B cell (primary cell): ENCODE results near the gene TEX19. TPM values are rescaled to one million over a fixed set of nuclear protein-coding genes. Genes with fewer than 3 reads are reported as not detected.

Source experiments
- ATAC-seq: fragments of 200-7000 bp; cut with Tn5 transposase; one replicate; pipeline ENCODE4 v1.10.0; 2021; ENCODE audit warnings: low read depth, mild to moderate bottlenecking, moderate number of reproducible peaks, moderate library complexity
- CTCF ChIA-PET: fragments of 350-600 bp; sonication (Branson Sonifier 250); formaldehyde crosslinking; loops from one replicate; lab custom pipeline; 2021; ENCODE audit warnings: antibody characterized with exemption, inconsistent platforms; lab: Charles Lee
- POLR2A ChIA-PET: fragments of 350-600 bp; sonication (Branson Sonifier 250); formaldehyde crosslinking; loops from one replicate; lab custom pipeline; 2021; ENCODE audit warnings: antibody characterized with exemption; lab: Charles Lee
- DNase-seq: peaks from one replicate; pipeline ENCODE4 v3.0.0; 2013
- H2AFZ ChIP-seq: 2 replicates; pipeline ENCODE4 v1.6.1; 2012; ENCODE audit warnings: mild to moderate bottlenecking, low read depth, low read length; ENCODE audit not compliant: insufficient read depth, poor library complexity, severe bottlenecking
- H3K27ac ChIP-seq, 2 donors: 1 replicate in 1 of 2; 2 replicates in 1 of 2; pipeline ENCODE4 v1.5.1; 2012 to 2013; ENCODE audit warnings: low read length in 2 of 2, mild to moderate bottlenecking in 2 of 2, moderate library complexity in 1 of 2
- H3K27me3 ChIP-seq, 4 experiments: fragments of 200-600 bp in 1 of 4; sonication (generic) in 1 of 4; replicated peaks in 1 of 4; 1 replicate in 2 of 4; 2 replicates in 2 of 4; pipeline versions ENCODE4 v1.6.1 to v1.7.0; 2013 to 2016; ENCODE audit warnings: low read length in 3 of 4, mild to moderate bottlenecking in 2 of 4, mixed read lengths in 1 of 4, moderate library complexity in 1 of 4; ENCODE audit not compliant: insufficient read depth in 4 of 4, control insufficient read depth in 3 of 4; ENCODE audit errors: control extremely low read depth in 1 of 4
- H3K36me3 ChIP-seq, 2 experiments: replicated peaks in 1 of 2; 1 replicate in 1 of 2; 2 replicates in 1 of 2; pipeline versions ENCODE4 v1.6.1 to v1.7.1; 2013; ENCODE audit warnings: low read length in 1 of 2; ENCODE audit not compliant: insufficient read depth in 2 of 2, control insufficient read depth in 1 of 2; ENCODE audit errors: control extremely low read depth in 1 of 2, extremely low read depth in 1 of 2
- H3K4me1 ChIP-seq, 2 donors: fragments of 200-600 bp in 1 of 2; sonication (generic) in 1 of 2; 1 replicate in 1 of 2; 2 replicates in 1 of 2; pipeline versions ENCODE4 v1.5.1 to v1.6.1; 2013 to 2017; ENCODE audit warnings: low read length in 2 of 2; ENCODE audit not compliant: control insufficient read depth in 2 of 2, insufficient read depth in 2 of 2
- H3K4me2 ChIP-seq: replicated peaks from 2 replicates; pipeline ENCODE3; 2012; ENCODE audit warnings: mild to moderate bottlenecking, low read depth, low read length; ENCODE audit not compliant: poor library complexity, severe bottlenecking
- H3K4me3 ChIP-seq, 5 experiments: fragments of 200-600 bp in 1 of 5; sonication (generic) in 1 of 5; 1 replicate in 3 of 5; 2 replicates in 2 of 5; pipeline versions ENCODE4 v1.5.1 to v1.7.0; 2011 to 2016; ENCODE audit warnings: low read length in 4 of 5, mild to moderate bottlenecking in 4 of 5, low read depth in 2 of 5, control low read depth in 1 of 5, moderate library complexity in 1 of 5; ENCODE audit not compliant: insufficient read depth in 1 of 5; ENCODE audit errors: control extremely low read depth in 1 of 5, extremely low read depth in 1 of 5
- H3K79me2 ChIP-seq: fragments of 200-600 bp; sonication (generic); one replicate; pipeline ENCODE4 v1.6.0; 2016; ENCODE audit warnings: low read length; ENCODE audit not compliant: control insufficient read depth, insufficient read depth
- H3K9ac ChIP-seq: fragments of 200-600 bp; sonication (generic); 2 replicates; pipeline ENCODE4 v1.6.1; 2017; ENCODE audit warnings: mild to moderate bottlenecking, low read length, moderate library complexity
- H3K9me3 ChIP-seq, 3 donors: one replicate each; pipeline versions ENCODE4 v1.6.1 to v1.7.1; 2013; ENCODE audit warnings: low read length in 2 of 3; ENCODE audit not compliant: control insufficient read depth in 2 of 3, insufficient read depth in 1 of 3; ENCODE audit errors: control extremely low read depth in 1 of 3
- H4K20me1 ChIP-seq: 2 replicates; pipeline ENCODE4 v1.6.0; 2012; ENCODE audit warnings: mild to moderate bottlenecking, low read length; ENCODE audit not compliant: insufficient read depth, control insufficient read depth, poor library complexity, severe bottlenecking
- H3K27ac Mint-ChIP-seq: one replicate; pipeline ENCODE4 v1.8.0; 2021; ENCODE audit warnings: mixed read lengths
- H3K27me3 Mint-ChIP-seq: one replicate; pipeline ENCODE4 v1.8.0; 2021; ENCODE audit warnings: mixed read lengths
- H3K4me1 Mint-ChIP-seq: one replicate; pipeline ENCODE4 v1.8.0; 2021; ENCODE audit warnings: mixed read lengths
- H3K4me3 Mint-ChIP-seq: one replicate; pipeline ENCODE4 v1.8.0; 2021; ENCODE audit warnings: mixed read lengths
- H3K9me3 Mint-ChIP-seq: one replicate; pipeline ENCODE4 v1.8.0; 2022; ENCODE audit warnings: mixed read lengths; ENCODE audit not compliant: insufficient read depth
- CTCF ChIP-seq: fragments of 200-600 bp; IDR thresholded peaks from one replicate; pipeline ENCODE4 v1.8.0; 2022; ENCODE audit warnings: antibody characterized with exemption, mild to moderate bottlenecking
- EZH2 ChIP-seq: IDR thresholded peaks from 2 replicates; pipeline ENCODE4 v1.6.1; 2012; ENCODE audit warnings: borderline replicate concordance, low read depth, mild to moderate bottlenecking, moderate library complexity, low read length; ENCODE audit not compliant: insufficient read depth, poor library complexity, severe bottlenecking
- WGBS: methylation state at CpG from one replicate; pipeline ENCODE4 v1.1.5; 2013; ENCODE audit warnings: missing lambda C conversion rate; ENCODE audit not compliant: insufficient coverage; 5-methylcytosine and 5-hydroxymethylcytosine counted together
- intact Hi-C: fragments of 100-400 bp; cut with micrococcal nuclease; formaldehyde crosslinking; loops from one replicate; pipeline ENCODE4 v1.10.0; 2022
- polyA plus RNA-seq: library from polyadenylated mRNA; depleted of rRNA; stranded (reverse); fragments of >200 nt; gene quantifications from 2 replicates; pipeline ENCODE4 v1.2.3, GENCODE V29; 2012
- total RNA-seq, 2 donors: library from RNA; stranded (reverse); fragments of 120-200 nt in 1 of 2; gene quantifications; 1 replicate in 1 of 2; 2 replicates in 1 of 2; pipeline versions ENCODE4 v1.2.3 to v1.2.4, GENCODE V29; 2013 to 2022

The TEX19 gene
- total and polyA plus RNA-seq, 2 donors (not counting 1 experiment from before 2014, with no cell fraction given) = not detected

- Histone ChIP-seq H3K9ac (no peak overlapping the region), H3K27me3 (peaks cover 0 to 33% (median 10%) of the 10 kb centered on the region in 4 experiments), H3K9me3 (peaks cover 0 to 29% (median 0%) of the 10 kb centered on the region in 3 donors), H3K27ac (no peak overlapping the region), H3K4me3 (no peak overlapping the region), H4K20me1 (no peaks in the 10 kb centered on the region), H3K36me3 (no peaks in the 10 kb centered on the region), H3K79me2 (no peaks in the 10 kb centered on the region), H3K4me1 (peaks cover 18 to 25% of the 10 kb centered on the region in 2 donors), H2AFZ (peak overlapping the region; percentile 43), H3K4me2 (peak overlapping the region; percentile 58)
- ChIA-PET CTCF (interaction anchor here (2.1 kb wide), 1 partner anchor 14 kb away, joined by 11 read pairs; no protein-coding TSS in a partner anchor), POLR2A (no interaction called here)
- ATAC-seq (no peak), DNase-seq (no peak)
- Mint-ChIP-seq H3K4me1 (peaks cover 15% of the 10 kb centered on the region), H3K9me3 (no peaks in the 10 kb centered on the region), H3K27me3 (peaks cover 23% of the 10 kb centered on the region), H3K27ac (no peak overlapping the region), H3K4me3 (no peak overlapping the region)
- TF ChIP-seq CTCF (no peak), EZH2 (no peak)
- intact Hi-C loops = no loop called here
- WGBS = 44% methylated on average over 25 of the region's 32 CpGs
Measured at GRCh38 chr17:82314727-82315605, 44.1 kb upstream of the TEX19 start.
